ENCODE results near the gene SVOPL. TPM values are rescaled to one million over a fixed set of nuclear protein-coding genes. Genes with fewer than 3 reads are reported as not detected.

SVOPL gene
- total RNA-seq: not detected

- TF ChIP-seq CTCF (IDR thresholded peaks at IDR 0.05): no peak
- DNase-seq (ENCODE audit: low spot score) (no peak), ATAC-seq (ENCODE audit: low FRiP score) (no peak)
These were observed at the start of gene SVOPL for GRCh38 chr7:138700857-138701536. Gene SVOPL, minus strand, starts transcription at chr7:138701362. Its CDS starts 22,317 bp downstream, at chr7:138679045.

GRCh38 chr7:138750473-138750872, 49.3 kb upstream of the SVOPL start:
- DNase-seq (ENCODE audit: low spot score): no peak
- no peak for TF ChIP-seq CTCF (IDR thresholded peaks at IDR 0.05)
- ATAC-seq (ENCODE audit: low FRiP score): no peak

- DNase-seq (ENCODE audit: low spot score): no peak
- no peak for ATAC-seq (ENCODE audit: low FRiP score)
- TF ChIP-seq CTCF (IDR thresholded peaks at IDR 0.05): no peak
These were observed 48.8 kb upstream of the SVOPL start for GRCh38 chr7:138749960-138750359.

- DNase-seq (ENCODE audit: low spot score): no peak
- ATAC-seq (ENCODE audit: low FRiP score): no peak
- TF ChIP-seq CTCF (IDR thresholded peaks at IDR 0.05): no peak
These were observed 47.5 kb upstream of the SVOPL start for GRCh38 chr7:138748666-138749065.

GRCh38 chr7:138746073-138746472, 44.9 kb upstream of the SVOPL start:
- ATAC-seq (ENCODE audit: low FRiP score) (no peak), DNase-seq (ENCODE audit: low spot score) (no peak)
- TF ChIP-seq CTCF (IDR thresholded peaks at IDR 0.05): no peak

- ATAC-seq (ENCODE audit: low FRiP score) (no peak), DNase-seq (ENCODE audit: low spot score) (no peak)
- no peak for TF ChIP-seq CTCF (IDR thresholded peaks at IDR 0.05)
These were observed 44.0 kb upstream of the SVOPL start for GRCh38 chr7:138745189-138745588.

- DNase-seq (ENCODE audit: low spot score) (no peak), ATAC-seq (ENCODE audit: low FRiP score) (no peak)
These were observed 40.2 kb upstream of the SVOPL start for GRCh38 chr7:138741453-138741735.

More at GRCh38 chr7:138741453-138741735, 40.2 kb upstream of the SVOPL start:
- TF ChIP-seq CTCF (IDR thresholded peaks at IDR 0.05): no peak

Measured in omental fat pad (tissue), 4 donors.